ENCODE data around the gene MMAA.
"Not testable (repeated sequence)": the region's sequence is repeated elsewhere in the genome, so short reads cannot be mapped to it uniquely, and the experiment has no call there.

Gene MMAA

GRCh38 chr4:145635630-145636029, 16.4 kb downstream of the MMAA start:
- no peak for DNase-seq

- no peak for DNase-seq
Observed at GRCh38 chr4:145639186-145639698, 20.1 kb downstream of the MMAA start.

- DNase-seq = not testable (repeated sequence)
Observed at GRCh38 chr4:145640236-145640635, 21.1 kb downstream of the MMAA start.

- DNase-seq = no peak
Observed at GRCh38 chr4:145643295-145643694, 24.1 kb downstream of the MMAA start.

GRCh38 chr4:145644699-145645098, 25.5 kb downstream of the MMAA start:
- no peak for DNase-seq

- no peak for DNase-seq
Observed at GRCh38 chr4:145656156-145656555, 37.0 kb downstream of the MMAA start.

- no peak for DNase-seq
Observed at GRCh38 chr4:145660064-145660463, 40.9 kb downstream of the MMAA start.

GRCh38 chr4:145663194-145663593, 44.0 kb downstream of the MMAA start:
- no peak for DNase-seq

GRCh38 chr4:145665773-145666172, 46.6 kb downstream of the MMAA start:
- DNase-seq = no peak

- DNase-seq = no peak
Observed at GRCh38 chr4:145670422-145670821, 51.2 kb downstream of the MMAA start.

GRCh38 chr4:145679520-145679919, 60.3 kb downstream of the MMAA start:
- no peak for DNase-seq

- no peak for DNase-seq
Observed at GRCh38 chr4:145679991-145680455, 60.8 kb downstream of the MMAA start, which contains the start of gene C4orf51. C4orf51 (plus strand) TSS chr4:145680146; CDS start chr4:145680204, 58 bp downstream.

GRCh38 chr4:145680902-145681301, 61.7 kb downstream of the MMAA start:
- no peak for DNase-seq

GRCh38 chr4:145681518-145681917, 62.3 kb downstream of the MMAA start:
- no peak for DNase-seq

- no peak for DNase-seq
Observed at GRCh38 chr4:145681956-145682355, 62.8 kb downstream of the MMAA start.

- DNase-seq = no peak
Observed at GRCh38 chr4:145686991-145687390, 67.8 kb downstream of the MMAA start.

- no peak for DNase-seq
Observed at GRCh38 chr4:145690610-145691009, 71.4 kb downstream of the MMAA start.

- DNase-seq = not testable (repeated sequence)
Observed at GRCh38 chr4:145691416-145691815, 72.2 kb downstream of the MMAA start.

- DNase-seq = no peak
Observed at GRCh38 chr4:145694929-145695328, 75.7 kb downstream of the MMAA start.

GRCh38 chr4:145697332-145697731, 78.1 kb downstream of the MMAA start:
- no peak for DNase-seq

- DNase-seq = no peak
Observed at GRCh38 chr4:145698507-145698906, 79.3 kb downstream of the MMAA start.

GRCh38 chr4:145703850-145704497, 84.8 kb downstream of the MMAA start:
- no peak for DNase-seq

GRCh38 chr4:145709336-145709735, 90.2 kb downstream of the MMAA start:
- no peak for DNase-seq
